ENCODE data around the gene DIP2B.

Gene DIP2B

GRCh38 chr12:50772470-50772869 is 267.7 kb downstream of the DIP2B start:
- no peak for DNase-seq (ENCODE audit: low read depth)

DNA sequence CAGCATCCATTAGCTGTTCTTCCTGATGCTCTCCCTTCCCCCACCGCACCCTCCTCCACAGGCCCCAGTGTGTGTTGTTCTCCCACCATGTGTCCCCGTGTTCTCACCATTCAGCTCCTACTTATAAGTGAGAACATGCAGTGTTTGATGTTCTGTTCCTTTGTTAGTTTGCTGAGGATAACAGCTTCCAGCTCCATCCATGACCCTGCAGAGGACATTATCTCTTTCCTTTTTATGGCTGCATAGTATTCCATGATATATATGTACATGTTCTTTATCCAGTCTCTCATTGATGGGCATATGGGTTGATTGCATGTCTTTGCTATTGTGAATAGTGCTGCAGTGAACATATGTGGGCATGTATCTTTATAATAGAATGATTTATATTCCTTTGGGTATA is 268.1 kb downstream of the DIP2B start:
- no peak for DNase-seq (ENCODE audit: low read depth)

DNA sequence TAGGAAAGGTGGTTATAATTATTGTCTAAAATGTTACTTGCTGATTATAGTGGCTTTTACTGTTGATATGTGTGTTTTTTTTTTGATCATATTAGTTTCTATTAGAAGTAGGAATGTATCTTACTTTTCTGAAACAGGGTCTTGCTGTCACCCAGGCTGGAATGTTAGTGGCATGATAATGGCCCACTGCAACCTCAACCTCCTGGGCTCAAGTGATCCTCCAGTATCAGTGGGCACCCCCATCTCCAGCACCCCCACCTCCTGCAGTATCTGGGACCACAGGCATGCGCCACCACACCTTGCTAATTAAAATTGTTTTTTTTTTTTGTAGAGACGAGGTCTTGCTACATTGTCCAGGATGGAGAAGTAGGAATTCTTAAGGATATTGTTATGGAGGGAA is 270.5 kb downstream of the DIP2B start:
- no peak for DNase-seq (ENCODE audit: low read depth)

- DNase-seq (ENCODE audit: low read depth), result no peak
These were observed 272.3 kb downstream of the DIP2B start for GRCh38 chr12:50776749-50777728.

DNA sequence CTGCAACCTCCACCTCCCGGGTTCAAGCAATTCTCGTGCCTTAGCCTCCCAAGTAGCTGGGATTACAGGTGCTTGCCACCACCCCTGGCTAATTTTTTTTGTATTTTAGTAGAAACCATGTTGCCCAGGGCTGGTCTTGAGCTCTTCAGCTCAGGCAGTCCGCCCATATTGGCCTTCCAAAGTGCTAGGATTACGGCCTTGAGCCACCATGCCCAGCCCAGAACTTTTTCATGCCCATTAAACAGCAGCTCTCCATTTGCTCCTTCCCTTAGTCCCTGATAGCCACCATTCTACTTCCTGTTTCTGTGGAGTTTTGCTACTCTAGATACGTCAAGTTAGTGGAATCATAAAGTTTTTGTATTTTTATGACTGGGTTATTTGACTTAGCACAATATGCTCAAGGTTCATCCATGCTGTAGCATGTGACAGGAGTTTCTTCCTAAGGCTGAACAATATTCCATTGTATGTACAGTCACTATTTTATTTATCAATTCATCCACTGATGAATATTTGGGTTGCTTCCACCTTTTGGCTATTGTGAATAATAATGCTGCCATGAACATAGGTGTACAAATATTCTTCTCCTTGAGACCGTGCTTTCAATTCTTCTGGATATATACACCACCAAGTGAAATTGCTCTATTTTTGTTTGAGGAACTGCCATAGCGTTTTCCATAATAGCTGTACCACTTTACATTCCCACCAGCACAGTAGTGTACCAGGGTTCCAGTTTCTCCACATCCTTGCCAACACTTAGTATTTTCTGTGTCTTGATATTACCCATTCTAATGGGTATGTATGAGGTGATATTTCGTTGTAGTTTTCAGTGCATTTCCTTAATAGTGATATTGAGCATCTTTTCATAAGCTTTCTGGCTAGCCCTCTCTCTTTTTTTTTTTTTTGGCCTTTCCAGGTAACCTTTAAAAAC is 274.1 kb downstream of the DIP2B start:
- DNase-seq (ENCODE audit: low read depth), result no peak

GRCh38 chr12:50780013-50780412 is 275.2 kb downstream of the DIP2B start:
- DNase-seq (ENCODE audit: low read depth), result no peak

- DNase-seq (ENCODE audit: low read depth), result no peak
These were observed 279.7 kb downstream of the DIP2B start for GRCh38 chr12:50784501-50784900.

DNA sequence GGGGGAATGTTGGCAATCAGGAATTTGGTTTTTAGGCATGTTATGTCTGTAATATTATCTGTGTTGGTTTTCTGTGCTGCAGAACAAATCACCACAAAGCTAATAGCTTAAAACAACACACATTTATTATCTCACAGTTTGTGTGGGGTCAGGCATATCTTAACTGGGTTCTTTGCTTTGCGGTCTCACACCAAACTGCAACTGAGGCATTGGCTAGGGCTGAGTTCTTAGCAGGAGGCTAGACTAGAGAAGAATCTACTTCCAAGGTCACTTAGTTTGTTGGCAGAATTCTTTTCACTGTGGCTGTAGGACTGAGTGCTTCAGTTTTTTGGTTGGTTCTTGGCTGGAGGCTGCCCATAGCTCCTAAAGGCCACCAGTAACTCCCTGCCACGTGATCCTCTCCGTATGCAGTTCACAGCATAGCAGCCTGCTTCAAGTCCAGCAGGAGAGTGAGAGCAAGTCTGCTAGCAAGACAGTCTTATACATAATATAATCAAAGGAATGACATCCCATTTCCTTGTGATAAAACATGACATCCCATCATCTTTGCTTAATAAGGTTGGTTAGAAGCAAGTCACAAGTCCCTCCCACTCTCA is 280.7 kb downstream of the DIP2B start:
- DNase-seq (ENCODE audit: low read depth), result no peak

DNA sequence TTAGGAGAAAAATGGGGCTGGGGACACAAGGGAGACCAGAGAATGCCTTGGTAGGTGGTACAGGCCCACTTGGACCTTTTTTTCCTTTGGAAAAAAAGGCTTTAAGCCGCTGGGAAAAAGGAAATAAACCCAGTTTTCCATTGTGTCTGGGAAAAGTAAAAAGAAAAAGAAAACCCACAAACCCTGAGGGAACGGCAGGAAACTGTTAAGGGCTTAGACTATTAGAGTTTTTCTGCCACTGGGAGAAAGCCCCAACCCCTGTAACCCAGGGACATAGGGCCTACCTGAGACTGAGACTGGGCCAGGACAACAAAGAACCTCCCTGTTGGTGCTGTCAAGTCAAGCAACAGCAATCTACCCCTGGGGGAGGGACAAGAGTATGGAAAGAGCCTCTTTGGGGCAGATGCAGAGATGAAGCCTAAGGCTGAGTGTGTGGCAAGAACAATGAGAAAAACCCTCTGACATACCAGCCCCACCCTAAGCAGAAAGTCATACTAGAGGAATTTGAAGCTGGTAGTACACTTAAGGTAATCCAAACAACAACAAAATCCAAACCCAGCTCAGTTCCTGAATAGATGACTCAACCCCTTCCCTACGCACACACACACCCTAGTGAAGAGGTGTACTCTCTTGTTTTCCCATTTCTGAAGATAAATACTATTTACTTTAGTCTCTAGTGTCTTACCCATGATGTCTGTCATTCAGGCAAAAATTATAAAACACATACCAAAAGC is 281.9 kb downstream of the DIP2B start:
- no peak for DNase-seq (ENCODE audit: low read depth)

DNA sequence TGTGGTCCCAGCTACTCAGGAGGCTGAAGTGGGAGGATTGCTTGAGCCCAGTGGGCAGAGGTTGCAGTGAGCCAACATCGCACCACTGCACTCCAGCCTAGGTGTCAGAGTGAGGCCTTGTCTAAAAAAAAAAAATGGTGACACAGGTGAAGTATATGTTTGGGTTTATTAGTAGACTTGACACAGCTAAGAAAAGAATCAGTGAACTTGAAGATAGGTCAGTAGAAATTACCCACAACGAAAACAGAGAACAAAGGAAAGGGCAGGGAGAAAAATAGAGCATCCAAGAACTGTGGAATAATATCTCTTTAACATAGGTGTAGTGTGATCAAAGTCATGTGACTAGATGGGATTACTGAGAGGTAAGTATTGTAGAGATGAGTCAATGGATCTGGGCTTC is 282.8 kb downstream of the DIP2B start:
- no peak for DNase-seq (ENCODE audit: low read depth)

DNA sequence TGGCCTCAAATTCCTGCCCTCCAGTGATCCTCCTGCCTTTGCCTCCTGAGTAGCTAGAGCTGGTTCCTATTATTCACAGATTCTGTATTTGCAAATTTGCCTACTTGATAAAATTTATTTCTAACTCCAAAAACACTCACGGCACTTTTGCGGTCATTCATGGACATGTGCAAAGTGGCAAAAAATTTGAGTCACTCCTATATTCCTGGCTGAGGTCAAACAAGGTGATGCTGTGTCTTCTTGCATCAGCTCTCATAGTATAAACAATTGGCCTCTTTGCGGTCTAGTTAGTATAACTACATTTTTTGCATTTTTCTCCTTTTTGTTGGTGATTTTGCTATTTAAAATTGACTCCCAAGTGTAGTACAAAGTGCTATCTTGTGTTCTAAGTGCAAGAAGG is 283.8 kb downstream of the DIP2B start:
- DNase-seq (ENCODE audit: low read depth), result no peak

- no peak for DNase-seq (ENCODE audit: low read depth)
These were observed 285.3 kb downstream of the DIP2B start for GRCh38 chr12:50790081-50790480.
